HL-60 (cell line): ENCODE results near the gene CARMIL1.

Experiments used
- GABPA ChIP-seq: IDR thresholded peaks from 2 replicates; pipeline ENCODE4 v1.6.1; 2012; ENCODE audit warnings: low read depth
- POLR2AphosphoS5 ChIP-seq: IDR thresholded peaks from 2 replicates; pipeline ENCODE4 v1.6.1; 2012; ENCODE audit warnings: low read depth
- TF ChIP-seq, protein P1 (sequence below): IDR thresholded peaks from one replicate; pipeline ENCODE4 v1.5.1; 2011; ENCODE audit warnings: low read length, control low read depth, inconsistent platforms; ENCODE audit not compliant: insufficient read depth

DNA sequence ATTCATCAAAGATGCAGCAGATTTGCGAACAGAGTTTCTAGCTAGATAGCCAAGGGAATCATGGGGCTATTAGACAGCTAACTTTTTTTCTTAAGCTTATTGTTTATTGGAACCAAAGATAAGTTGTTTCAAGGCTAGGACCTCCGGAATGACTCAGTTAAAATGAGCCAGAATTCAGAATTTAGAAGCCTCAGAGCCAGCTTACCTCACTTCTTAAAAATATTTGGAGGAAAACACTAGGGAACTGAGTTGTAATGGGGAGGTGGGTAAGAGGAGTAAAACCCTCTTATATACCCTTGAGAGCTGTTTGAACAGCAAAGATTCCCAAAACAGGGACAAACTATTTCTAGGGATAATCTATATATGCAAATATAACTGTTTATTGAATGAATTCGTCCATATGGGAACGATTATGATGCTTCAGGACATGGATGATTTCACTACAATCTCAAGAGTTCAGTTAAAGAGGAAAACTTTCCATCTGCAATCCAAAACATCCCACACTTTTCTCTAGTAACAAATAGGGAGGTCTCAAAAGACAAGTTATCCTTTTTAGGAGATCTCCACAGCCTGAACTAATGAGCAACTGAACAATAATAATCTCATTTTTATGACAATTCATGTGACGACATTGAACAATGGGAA lies 12.6 kb upstream of the CARMIL1 start:
- no peak for TF ChIP-seq POLR2AphosphoS5
- TF ChIP-seq, protein P1, sequence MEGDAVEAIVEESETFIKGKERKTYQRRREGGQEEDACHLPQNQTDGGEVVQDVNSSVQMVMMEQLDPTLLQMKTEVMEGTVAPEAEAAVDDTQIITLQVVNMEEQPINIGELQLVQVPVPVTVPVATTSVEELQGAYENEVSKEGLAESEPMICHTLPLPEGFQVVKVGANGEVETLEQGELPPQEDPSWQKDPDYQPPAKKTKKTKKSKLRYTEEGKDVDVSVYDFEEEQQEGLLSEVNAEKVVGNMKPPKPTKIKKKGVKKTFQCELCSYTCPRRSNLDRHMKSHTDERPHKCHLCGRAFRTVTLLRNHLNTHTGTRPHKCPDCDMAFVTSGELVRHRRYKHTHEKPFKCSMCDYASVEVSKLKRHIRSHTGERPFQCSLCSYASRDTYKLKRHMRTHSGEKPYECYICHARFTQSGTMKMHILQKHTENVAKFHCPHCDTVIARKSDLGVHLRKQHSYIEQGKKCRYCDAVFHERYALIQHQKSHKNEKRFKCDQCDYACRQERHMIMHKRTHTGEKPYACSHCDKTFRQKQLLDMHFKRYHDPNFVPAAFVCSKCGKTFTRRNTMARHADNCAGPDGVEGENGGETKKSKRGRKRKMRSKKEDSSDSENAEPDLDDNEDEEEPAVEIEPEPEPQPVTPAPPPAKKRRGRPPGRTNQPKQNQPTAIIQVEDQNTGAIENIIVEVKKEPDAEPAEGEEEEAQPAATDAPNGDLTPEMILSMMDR, result no peak
- no peak for TF ChIP-seq GABPA
